ENCODE data around the gene MAP2K4. TPM values are rescaled to one million over a fixed set of nuclear protein-coding genes. Genes with fewer than 3 reads are reported as not detected.
A peak's percentile ranks its signal among the peaks of the same experiment; 100 is the strongest.
"Not testable (repeated sequence)": the region's sequence is repeated elsewhere in the genome, so short reads cannot be mapped to it uniquely, and the experiment has no call there.

Gene MAP2K4
- 29.0 TPM for polyA plus RNA-seq
- long read RNA-seq, donor 1, partial matches to known transcripts = 0 of 3 reads
- long read RNA-seq, donor 1, other reads (novel, unspliced or antisense) = 0 of 3 reads
- long read RNA-seq, donor 2, transcript MAP2K4-201 (11 exons, 3,826 nt) = major isoform, 6 of 7 reads
- long read RNA-seq, donor 2, partial matches to known transcripts = 0 of 7 reads
- long read RNA-seq, donor 2, other reads (novel, unspliced or antisense) = 0 of 7 reads
- long read RNA-seq, donor 3 = 0 reads
- long read RNA-seq, donor 4 = 0 reads
- long read RNA-seq, donor 5, transcript MAP2K4-201 (11 exons, 3,826 nt) = major isoform, 8 of 9 reads
- long read RNA-seq, donor 5, partial matches to known transcripts = 0 of 9 reads
- long read RNA-seq, donor 5, other reads (novel, unspliced or antisense) = 0 of 9 reads
- long read RNA-seq, donor 6, transcript MAP2K4-201 (11 exons, 3,826 nt) = major isoform, 9 of 11 reads
- long read RNA-seq, donor 6, partial matches to known transcripts = 0 of 11 reads
- long read RNA-seq, donor 6, other reads (novel, unspliced or antisense) = 0 of 11 reads
- long read RNA-seq, donor 7, partial matches to known transcripts = 0 of 3 reads
- long read RNA-seq, donor 7, other reads (novel, unspliced or antisense) = 0 of 3 reads
- long read RNA-seq, donor 8, transcript MAP2K4-201 (11 exons, 3,826 nt) = major isoform, 5 of 42 reads
- long read RNA-seq, donor 8, partial matches to known transcripts = 35 of 42 reads
- long read RNA-seq, donor 8, other reads (novel, unspliced or antisense) = 0 of 42 reads
- long read RNA-seq, donor 9, partial matches to known transcripts = 0 of 5 reads
- long read RNA-seq, donor 9, other reads (novel, unspliced or antisense) = 0 of 5 reads
- long read RNA-seq, donor 10, transcript MAP2K4-201 (11 exons, 3,826 nt) = major isoform, 9 of 10 reads
- long read RNA-seq, donor 10, partial matches to known transcripts = 0 of 10 reads
- long read RNA-seq, donor 10, other reads (novel, unspliced or antisense) = 0 of 10 reads
- long read RNA-seq, donor 11, partial matches to known transcripts = 0 of 5 reads
- long read RNA-seq, donor 11, other reads (novel, unspliced or antisense) = 0 of 5 reads

DNA sequence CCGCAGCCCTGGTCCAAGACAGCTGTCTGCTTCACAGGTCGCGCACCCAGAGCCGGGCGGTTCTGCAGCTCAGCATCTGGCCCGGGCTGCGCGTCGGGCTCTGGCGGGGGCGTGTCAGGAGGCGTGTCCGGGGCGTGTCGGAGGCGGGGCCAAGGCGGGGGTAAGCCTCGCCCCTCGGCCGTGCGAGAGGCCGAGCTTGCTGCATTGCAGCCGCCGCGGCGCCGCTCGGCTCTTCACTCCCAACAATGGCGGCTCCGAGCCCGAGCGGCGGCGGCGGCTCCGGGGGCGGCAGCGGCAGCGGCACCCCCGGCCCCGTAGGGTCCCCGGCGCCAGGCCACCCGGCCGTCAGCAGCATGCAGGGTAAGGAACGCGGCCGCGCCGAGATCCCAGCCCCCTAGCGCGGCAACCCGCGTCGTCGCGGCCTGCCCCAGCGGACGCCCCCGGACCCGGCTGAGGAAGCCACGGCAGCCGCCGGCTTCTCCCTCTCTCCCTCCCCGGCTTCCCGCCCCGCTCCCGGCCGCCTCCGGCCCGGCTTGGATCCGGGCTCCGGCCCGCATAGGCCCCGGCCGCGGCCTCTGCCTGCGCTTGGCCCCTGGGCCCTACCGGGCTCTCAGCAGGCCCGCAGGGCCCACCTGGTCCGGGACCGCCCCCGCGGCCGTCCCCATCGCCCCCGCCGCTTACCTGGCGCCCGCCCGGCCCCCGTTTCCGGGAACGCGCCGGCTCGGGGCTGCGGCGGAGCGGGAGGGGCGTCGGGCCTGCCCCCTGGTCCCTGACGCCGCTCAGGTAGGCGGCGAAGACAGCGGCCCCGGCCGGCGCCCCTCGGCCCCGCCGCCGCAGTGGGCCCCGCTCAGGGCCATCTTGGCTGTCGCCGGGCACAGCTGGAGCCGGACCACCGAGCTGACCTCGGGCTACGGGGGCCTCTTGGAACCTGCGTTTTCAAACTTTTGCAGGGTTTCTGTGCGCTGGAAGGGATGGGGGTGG, at the start of gene MAP2K4:
Gene MAP2K4 (plus strand): TSS at position 236 of the 981 bp plus-strand sequence. CDS start 10 bp downstream, at position 246.
- peak within 1 kb of the TSS; percentile 48 for H3K4me3 ChIP-seq (ENCODE audit: low read length)
- peaks cover 5% of the 10 kb centered on the region for H3K4me1 ChIP-seq (ENCODE audit: control insufficient read depth, insufficient read depth, low read length)
- DNase-seq = peak; percentile 91 to 92
- peaks cover 5% of the 10 kb centered on the region for H3K27me3 ChIP-seq (ENCODE audit: control insufficient read depth, insufficient read depth, low read length)
- no peak within 1 kb of the TSS for H3K27ac ChIP-seq (ENCODE audit: low read length)
- no CpG with 5 or more reads among the region's 123 CpGs for WGBS (ENCODE audit: insufficient coverage, low lambda C conversion rate)
- H3K36me3 ChIP-seq (ENCODE audit: control insufficient read depth, insufficient read depth, low read length) = no peaks in the 10 kb centered on the region
- H3K9me3 ChIP-seq (ENCODE audit: control insufficient read depth, low read depth, low read length) = no peaks in the 10 kb centered on the region

DNA sequence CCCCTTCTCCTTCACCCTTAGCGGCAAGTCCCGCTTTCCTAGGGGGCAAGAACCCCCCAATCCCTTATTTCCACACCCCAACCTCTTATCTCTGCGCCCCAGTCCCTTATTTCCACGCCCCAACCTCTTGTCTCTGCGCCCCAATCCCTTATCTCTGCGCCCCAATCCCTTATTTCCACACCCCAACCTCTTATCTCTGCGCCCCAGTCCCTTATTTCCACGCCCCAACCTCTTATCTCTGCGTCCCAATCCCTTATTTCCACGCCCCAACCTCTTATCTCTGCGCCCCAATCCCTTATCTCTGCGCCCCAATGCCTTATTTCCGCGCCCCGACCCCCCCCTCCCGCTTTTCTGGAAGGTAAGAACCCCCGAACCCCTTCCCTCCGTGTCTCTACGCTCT, 47.9 kb upstream of the MAP2K4 start:
- not testable (repeated sequence) for DNase-seq; H3K4me1 ChIP-seq (ENCODE audit: control insufficient read depth, insufficient read depth, low read length); H3K36me3 ChIP-seq (ENCODE audit: control insufficient read depth, insufficient read depth, low read length); H3K9me3 ChIP-seq (ENCODE audit: control insufficient read depth, low read depth, low read length); H3K4me3 ChIP-seq (ENCODE audit: low read length); H3K27me3 ChIP-seq (ENCODE audit: control insufficient read depth, insufficient read depth, low read length); H3K27ac ChIP-seq (ENCODE audit: low read length)
- WGBS (ENCODE audit: insufficient coverage, low lambda C conversion rate) = 94% methylated on average over 7 of the region's 19 CpGs

DNA sequence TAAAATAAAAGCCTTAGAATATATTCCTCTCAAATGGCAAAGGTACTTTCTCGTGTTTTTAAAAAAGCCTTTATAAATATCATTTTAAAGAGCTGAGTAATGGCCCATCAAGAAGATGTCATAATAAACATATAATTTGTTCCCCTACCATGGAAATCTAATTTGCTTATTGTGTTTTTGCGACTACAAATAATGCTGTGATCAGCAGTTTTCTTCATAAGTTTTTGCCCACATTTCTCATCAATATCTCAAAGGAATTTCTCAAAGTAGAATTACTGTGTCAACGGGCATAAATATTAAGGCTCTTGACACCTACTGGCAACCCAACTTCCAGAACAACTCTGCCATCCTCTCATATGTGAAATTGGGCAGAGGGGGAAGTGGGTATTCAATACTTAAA, 40.9 kb upstream of the MAP2K4 start:
- Histone ChIP-seq H3K27ac (ENCODE audit: low read length) (no peak overlapping the region), H3K4me3 (ENCODE audit: low read length) (no peak overlapping the region), H3K27me3 (ENCODE audit: control insufficient read depth, insufficient read depth, low read length) (no peaks in the 10 kb centered on the region), H3K36me3 (ENCODE audit: control insufficient read depth, insufficient read depth, low read length) (peaks cover 32% of the 10 kb centered on the region), H3K9me3 (ENCODE audit: control insufficient read depth, low read depth, low read length) (no peaks in the 10 kb centered on the region), H3K4me1 (ENCODE audit: control insufficient read depth, insufficient read depth, low read length) (no peaks in the 10 kb centered on the region)
- 100% methylated on average over 2 of the region's 3 CpGs for WGBS (ENCODE audit: insufficient coverage, low lambda C conversion rate)
- DNase-seq = no peak

DNA sequence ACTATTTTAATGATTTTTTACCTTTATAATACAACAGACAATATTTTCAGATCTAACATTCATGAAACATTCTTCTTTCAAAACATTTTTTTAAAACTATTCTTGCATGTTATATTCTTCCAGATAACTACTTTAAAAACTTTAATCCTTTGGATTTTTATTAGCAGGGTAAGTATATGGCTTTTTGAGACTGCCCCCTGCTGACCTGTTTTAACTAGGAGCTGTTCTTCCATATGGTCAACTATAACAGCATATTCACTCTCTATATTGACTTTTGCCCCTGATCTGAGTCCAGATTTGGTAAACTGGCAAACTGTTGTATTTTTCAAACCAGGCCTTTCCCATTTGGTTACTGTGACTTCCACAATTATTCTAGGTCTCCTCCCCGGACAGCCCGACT, 39.9 kb upstream of the MAP2K4 start:
- Histone ChIP-seq H3K36me3 (ENCODE audit: control insufficient read depth, insufficient read depth, low read length) (peaks cover 37% of the 10 kb centered on the region), H3K4me3 (ENCODE audit: low read length) (no peak overlapping the region), H3K9me3 (ENCODE audit: control insufficient read depth, low read depth, low read length) (no peaks in the 10 kb centered on the region), H3K27ac (ENCODE audit: low read length) (no peak overlapping the region), H3K27me3 (ENCODE audit: control insufficient read depth, insufficient read depth, low read length) (no peaks in the 10 kb centered on the region), H3K4me1 (ENCODE audit: control insufficient read depth, insufficient read depth, low read length) (no peaks in the 10 kb centered on the region)
- WGBS (ENCODE audit: insufficient coverage, low lambda C conversion rate) = 100% methylated on average over 1 of the region's 2 CpGs
- no peak for DNase-seq

DNA sequence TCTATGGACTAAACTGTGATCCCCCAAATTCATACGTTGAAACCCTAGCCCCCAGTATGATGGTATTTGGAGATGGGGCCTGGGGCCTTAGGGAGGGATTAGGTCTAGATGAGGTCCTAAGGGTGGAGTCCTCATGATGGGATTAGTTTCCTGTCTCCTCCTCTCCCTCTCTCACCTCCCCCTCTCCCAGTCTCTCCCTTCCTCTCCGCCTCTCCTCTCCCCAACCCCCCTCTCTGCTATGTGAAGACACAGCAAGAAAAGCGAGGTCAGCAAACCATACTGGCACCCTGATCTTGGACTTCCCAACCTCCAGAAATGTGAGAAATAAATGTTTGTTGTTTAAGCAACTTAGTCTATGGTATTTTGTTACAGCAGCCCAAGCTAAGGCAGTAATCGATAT, 38.8 kb upstream of the MAP2K4 start:
- H3K4me1 ChIP-seq (ENCODE audit: control insufficient read depth, insufficient read depth, low read length) = no peaks in the 10 kb centered on the region
- no peaks in the 10 kb centered on the region for H3K9me3 ChIP-seq (ENCODE audit: control insufficient read depth, low read depth, low read length)
- no peak overlapping the region for H3K27ac ChIP-seq (ENCODE audit: low read length)
- H3K27me3 ChIP-seq (ENCODE audit: control insufficient read depth, insufficient read depth, low read length) = no peaks in the 10 kb centered on the region
- DNase-seq = no peak
- no peak overlapping the region for H3K4me3 ChIP-seq (ENCODE audit: low read length)
- H3K36me3 ChIP-seq (ENCODE audit: control insufficient read depth, insufficient read depth, low read length) = peaks cover 40% of the 10 kb centered on the region
- 100% methylated on average over 1 of the region's 4 CpGs for WGBS (ENCODE audit: insufficient coverage, low lambda C conversion rate)

DNA sequence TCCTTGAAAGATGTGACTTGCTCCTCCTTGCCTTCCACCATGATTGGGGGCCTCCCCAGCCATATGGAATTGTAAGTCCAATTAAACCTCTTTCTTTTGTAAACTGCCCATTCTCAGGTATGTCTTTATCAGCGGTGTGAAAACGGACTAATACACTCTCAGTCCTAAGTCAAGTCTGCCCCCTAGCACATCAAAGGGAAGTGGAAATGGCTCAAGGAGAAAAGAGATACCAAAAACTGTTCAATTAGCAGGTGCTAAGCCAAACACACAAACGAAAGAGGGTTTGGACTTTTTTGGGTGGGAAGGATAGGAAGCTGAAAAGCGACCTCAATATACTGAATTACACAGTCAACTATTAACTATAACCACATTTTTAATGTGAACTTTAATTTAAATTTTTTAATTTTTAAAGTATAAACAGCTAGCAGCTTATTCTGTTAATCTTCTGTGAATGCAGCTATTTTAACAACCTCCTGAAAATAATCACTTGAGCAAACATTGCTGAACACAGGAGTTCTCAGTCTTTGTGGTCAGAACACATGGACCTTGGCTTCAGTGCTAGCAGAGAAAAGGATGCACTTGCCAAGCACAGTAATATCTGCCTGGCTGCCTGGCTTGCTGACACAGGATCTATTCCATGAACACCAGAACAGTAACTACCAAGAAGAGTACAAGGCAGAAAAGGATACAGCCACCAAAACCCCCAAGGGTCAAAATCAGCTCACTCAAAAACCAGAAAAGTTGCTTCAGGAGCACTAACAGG, 34.3 kb upstream of the MAP2K4 start:
- H3K4me1 ChIP-seq (ENCODE audit: control insufficient read depth, insufficient read depth, low read length) = no peaks in the 10 kb centered on the region
- H3K4me3 ChIP-seq (ENCODE audit: low read length) = no peak overlapping the region
- H3K9me3 ChIP-seq (ENCODE audit: control insufficient read depth, low read depth, low read length) = no peaks in the 10 kb centered on the region
- DNase-seq = no peak
- 100% methylated on average over 1 of the region's 4 CpGs for WGBS (ENCODE audit: insufficient coverage, low lambda C conversion rate)
- H3K36me3 ChIP-seq (ENCODE audit: control insufficient read depth, insufficient read depth, low read length) = peaks cover 44% of the 10 kb centered on the region
- H3K27ac ChIP-seq (ENCODE audit: low read length) = no peak overlapping the region
- no peaks in the 10 kb centered on the region for H3K27me3 ChIP-seq (ENCODE audit: control insufficient read depth, insufficient read depth, low read length)

DNA sequence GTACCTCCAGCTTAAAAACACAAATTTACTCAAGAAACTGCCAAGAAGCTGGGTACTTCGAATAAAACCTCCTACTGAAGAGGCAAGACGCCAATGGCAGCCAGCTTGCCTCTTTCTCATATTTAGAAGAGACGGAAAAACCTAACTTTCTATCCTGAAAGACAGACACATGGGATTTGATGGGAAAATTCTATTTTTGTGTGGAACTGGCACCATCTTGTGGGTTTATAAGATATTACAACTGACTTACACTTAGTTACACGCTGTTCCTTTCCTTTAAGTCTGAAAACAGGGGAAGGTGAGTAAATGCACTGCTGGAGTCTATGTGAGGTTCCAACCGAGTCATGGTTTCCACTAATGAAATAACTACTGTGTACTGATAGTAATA, 33.7 kb upstream of the MAP2K4 start:
- DNase-seq = no peak
- no peaks in the 10 kb centered on the region for H3K4me1 ChIP-seq (ENCODE audit: control insufficient read depth, insufficient read depth, low read length)
- no peaks in the 10 kb centered on the region for H3K9me3 ChIP-seq (ENCODE audit: control insufficient read depth, low read depth, low read length)
- WGBS (ENCODE audit: insufficient coverage, low lambda C conversion rate) = 42% methylated on average over 4 of the region's 5 CpGs
- H3K36me3 ChIP-seq (ENCODE audit: control insufficient read depth, insufficient read depth, low read length) = peaks cover 47% of the 10 kb centered on the region
- H3K27me3 ChIP-seq (ENCODE audit: control insufficient read depth, insufficient read depth, low read length) = no peaks in the 10 kb centered on the region
- no peak overlapping the region for H3K27ac ChIP-seq (ENCODE audit: low read length)
- no peak overlapping the region for H3K4me3 ChIP-seq (ENCODE audit: low read length)

DNA sequence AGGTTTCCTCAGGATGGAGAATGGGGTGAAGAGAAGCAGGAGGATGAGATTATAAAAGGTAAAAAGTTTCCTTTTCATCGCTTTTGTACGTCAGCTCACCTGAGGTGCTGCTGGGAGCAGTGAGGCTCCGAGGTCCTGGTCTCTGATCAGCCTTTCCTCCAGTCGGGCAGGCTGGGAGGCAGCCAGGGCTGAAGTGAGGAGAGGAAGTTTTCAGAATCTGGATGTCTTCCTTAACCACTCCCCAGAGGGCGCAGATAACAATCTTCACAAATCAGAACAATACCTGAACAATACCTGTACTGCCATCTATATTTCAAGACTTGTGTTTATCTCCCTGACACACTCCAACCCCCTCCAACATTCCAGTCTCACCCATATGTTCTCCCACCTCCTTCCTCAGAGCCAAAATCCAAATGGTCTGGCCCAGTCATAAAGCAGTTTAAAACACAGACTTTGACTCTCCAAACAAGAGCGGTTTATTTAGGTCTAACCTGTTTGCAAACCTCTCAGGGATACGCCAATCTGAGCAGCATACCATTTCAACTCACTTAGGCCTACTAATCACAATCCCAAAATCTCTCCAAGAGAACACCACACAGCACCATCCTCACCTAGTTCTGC, 30.2 kb upstream of the MAP2K4 start:
- Histone ChIP-seq H3K36me3 (ENCODE audit: control insufficient read depth, insufficient read depth, low read length) (peaks cover 36% of the 10 kb centered on the region), H3K27me3 (ENCODE audit: control insufficient read depth, insufficient read depth, low read length) (no peaks in the 10 kb centered on the region), H3K4me3 (ENCODE audit: low read length) (no peak overlapping the region), H3K9me3 (ENCODE audit: control insufficient read depth, low read depth, low read length) (no peaks in the 10 kb centered on the region), H3K27ac (ENCODE audit: low read length) (no peak overlapping the region), H3K4me1 (ENCODE audit: control insufficient read depth, insufficient read depth, low read length) (no peaks in the 10 kb centered on the region)
- DNase-seq = no peak
- no CpG with 5 or more reads among the region's 7 CpGs for WGBS (ENCODE audit: insufficient coverage, low lambda C conversion rate)

DNA sequence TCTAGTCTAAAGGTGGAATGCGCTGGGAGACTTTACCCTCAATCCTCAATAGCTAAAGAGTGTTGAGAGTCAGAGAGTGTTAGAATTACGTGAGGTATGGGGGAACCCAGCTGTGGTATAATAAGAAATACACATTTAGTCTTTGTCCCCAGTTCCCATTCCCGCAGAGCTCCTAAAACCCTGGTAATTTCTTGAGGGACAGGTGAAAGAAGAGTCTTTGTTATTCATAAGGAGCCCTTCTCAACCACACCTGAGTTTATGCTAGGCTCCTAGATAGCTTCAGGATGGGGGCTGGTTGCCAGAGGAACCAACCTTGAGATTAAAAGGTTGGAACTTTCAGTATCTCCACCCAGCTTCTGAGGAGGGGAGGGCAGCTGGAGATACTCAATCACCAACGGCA, 29.2 kb upstream of the MAP2K4 start:
- Histone ChIP-seq H3K4me1 (ENCODE audit: control insufficient read depth, insufficient read depth, low read length) (no peaks in the 10 kb centered on the region), H3K4me3 (ENCODE audit: low read length) (no peak overlapping the region), H3K27me3 (ENCODE audit: control insufficient read depth, insufficient read depth, low read length) (no peaks in the 10 kb centered on the region), H3K27ac (ENCODE audit: low read length) (no peak overlapping the region), H3K36me3 (ENCODE audit: control insufficient read depth, insufficient read depth, low read length) (peaks cover 31% of the 10 kb centered on the region), H3K9me3 (ENCODE audit: control insufficient read depth, low read depth, low read length) (no peaks in the 10 kb centered on the region)
- DNase-seq = no peak
- no CpG with 5 or more reads among the region's 4 CpGs for WGBS (ENCODE audit: insufficient coverage, low lambda C conversion rate)

Measured in large intestine (tissue), 12 donors.